GM19023 (cell line): ENCODE data around the gene ADM2.
A peak's percentile ranks its signal among the peaks of the same experiment; 100 is the strongest.

Experiments used
- ATAC-seq: cut with Tn5 transposase; IDR thresholded peaks from one replicate; pipeline ENCODE4 v1.9.1; 2021; ENCODE audit warnings: mild to moderate bottlenecking, moderate library complexity; ENCODE audit not compliant: unreplicated experiment

ADM2 gene

GRCh38 chr22:50467341-50467740, 14.0 kb upstream of the ADM2 start:
- ATAC-seq, result no peak

- ATAC-seq, result no peak
Observed at GRCh38 chr22:50467773-50468440, 13.4 kb upstream of the ADM2 start.

GRCh38 chr22:50468626-50469025, 12.7 kb upstream of the ADM2 start:
- ATAC-seq, result no peak

GRCh38 chr22:50469377-50470305, 11.7 kb upstream of the ADM2 start:
- peak; percentile 44 for ATAC-seq

GRCh38 chr22:50470491-50470890, 10.9 kb upstream of the ADM2 start:
- ATAC-seq, result no peak

- no peak for ATAC-seq
Observed at GRCh38 chr22:50471197-50471847, 10.0 kb upstream of the ADM2 start.

- ATAC-seq, result no peak
Observed at GRCh38 chr22:50471962-50472361, 9.4 kb upstream of the ADM2 start.

- no peak for ATAC-seq
Observed at GRCh38 chr22:50473088-50473487, 8.3 kb upstream of the ADM2 start.

- ATAC-seq, result no peak
Observed at GRCh38 chr22:50473855-50474671, 7.3 kb upstream of the ADM2 start.

GRCh38 chr22:50474710-50475651, 6.4 kb upstream of the ADM2 start, which contains the start of gene SBF1:
Gene SBF1 (minus strand): TSS chr22:50475035. CDS start chr22:50474840, 195 bp downstream.
- peak; percentile 77 for ATAC-seq

- ATAC-seq, result no peak
Observed at GRCh38 chr22:50475652-50476002, 5.7 kb upstream of the ADM2 start.

GRCh38 chr22:50476868-50477267, 4.5 kb upstream of the ADM2 start:
- ATAC-seq, result no peak

GRCh38 chr22:50477923-50478322, 3.4 kb upstream of the ADM2 start:
- no peak for ATAC-seq

- ATAC-seq, result no peak
Observed at GRCh38 chr22:50479721-50480120, 1.6 kb upstream of the ADM2 start.

GRCh38 chr22:50481045-50481439, 301 bp upstream of the ADM2 start:
- ATAC-seq, result no peak

GRCh38 chr22:50482107-50483074, 1.0 kb downstream of the ADM2 start:
- ATAC-seq, result no peak

- ATAC-seq, result no peak
Observed at GRCh38 chr22:50483106-50483505, 1.8 kb downstream of the ADM2 start.

GRCh38 chr22:50483556-50483955, 2.2 kb downstream of the ADM2 start:
- no peak for ATAC-seq
